ENCODE measurements around the gene PLOD1.

PLOD1 gene

DNA sequence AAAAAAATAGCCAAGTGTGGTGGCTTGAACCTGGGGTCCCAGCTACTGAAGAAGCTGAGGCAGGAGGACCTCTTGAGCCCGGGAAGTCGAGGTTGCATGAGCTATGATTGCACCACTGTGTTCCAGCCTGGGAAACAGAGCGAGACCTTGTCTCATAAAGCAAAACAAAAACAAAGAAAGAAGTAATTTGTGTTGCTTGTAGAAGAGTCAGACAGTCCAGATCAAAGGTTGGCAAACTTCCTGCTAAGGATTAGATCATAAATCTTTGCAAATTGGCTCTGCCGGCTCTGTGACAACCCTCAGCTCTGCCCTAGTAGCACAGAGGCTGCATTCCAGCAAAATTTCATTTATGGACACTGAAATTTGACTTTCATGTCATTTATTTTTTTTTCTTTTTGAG is 26.7 kb downstream of the PLOD1 start (continued):
- TF ChIP-seq, protein P1, sequence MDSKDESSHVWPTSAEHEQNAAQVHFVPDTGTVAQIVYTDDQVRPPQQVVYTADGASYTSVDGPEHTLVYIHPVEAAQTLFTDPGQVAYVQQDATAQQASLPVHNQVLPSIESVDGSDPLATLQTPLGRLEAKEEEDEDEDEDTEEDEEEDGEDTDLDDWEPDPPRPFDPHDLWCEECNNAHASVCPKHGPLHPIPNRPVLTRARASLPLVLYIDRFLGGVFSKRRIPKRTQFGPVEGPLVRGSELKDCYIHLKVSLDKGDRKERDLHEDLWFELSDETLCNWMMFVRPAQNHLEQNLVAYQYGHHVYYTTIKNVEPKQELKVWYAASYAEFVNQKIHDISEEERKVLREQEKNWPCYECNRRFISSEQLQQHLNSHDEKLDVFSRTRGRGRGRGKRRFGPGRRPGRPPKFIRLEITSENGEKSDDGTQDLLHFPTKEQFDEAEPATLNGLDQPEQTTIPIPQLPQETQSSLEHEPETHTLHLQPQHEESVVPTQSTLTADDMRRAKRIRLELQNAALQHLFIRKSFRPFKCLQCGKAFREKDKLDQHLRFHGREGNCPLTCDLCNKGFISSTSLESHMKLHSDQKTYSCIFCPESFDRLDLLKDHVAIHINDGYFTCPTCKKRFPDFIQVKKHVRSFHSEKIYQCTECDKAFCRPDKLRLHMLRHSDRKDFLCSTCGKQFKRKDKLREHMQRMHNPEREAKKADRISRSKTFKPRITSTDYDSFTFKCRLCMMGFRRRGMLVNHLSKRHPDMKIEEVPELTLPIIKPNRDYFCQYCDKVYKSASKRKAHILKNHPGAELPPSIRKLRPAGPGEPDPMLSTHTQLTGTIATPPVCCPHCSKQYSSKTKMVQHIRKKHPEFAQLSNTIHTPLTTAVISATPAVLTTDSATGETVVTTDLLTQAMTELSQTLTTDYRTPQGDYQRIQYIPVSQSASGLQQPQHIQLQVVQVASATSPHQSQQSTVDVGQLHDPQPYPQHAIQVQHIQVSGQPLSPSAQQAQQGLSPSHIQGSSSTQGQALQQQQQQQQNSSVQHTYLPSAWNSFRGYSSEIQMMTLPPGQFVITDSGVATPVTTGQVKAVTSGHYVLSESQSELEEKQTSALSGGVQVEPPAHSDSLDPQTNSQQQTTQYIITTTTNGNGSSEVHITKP (tag by site-specific recombination; IDR thresholded peaks at IDR 0.05) = peak; percentile 33; the same call in 1 of the 2 replicates
- TF ChIP-seq ZNF629 (tag by site-specific recombination; IDR thresholded peaks at IDR 0.05) = peak; percentile 54; the same call in 1 of the 2 replicates
- TF ChIP-seq, protein P2, sequence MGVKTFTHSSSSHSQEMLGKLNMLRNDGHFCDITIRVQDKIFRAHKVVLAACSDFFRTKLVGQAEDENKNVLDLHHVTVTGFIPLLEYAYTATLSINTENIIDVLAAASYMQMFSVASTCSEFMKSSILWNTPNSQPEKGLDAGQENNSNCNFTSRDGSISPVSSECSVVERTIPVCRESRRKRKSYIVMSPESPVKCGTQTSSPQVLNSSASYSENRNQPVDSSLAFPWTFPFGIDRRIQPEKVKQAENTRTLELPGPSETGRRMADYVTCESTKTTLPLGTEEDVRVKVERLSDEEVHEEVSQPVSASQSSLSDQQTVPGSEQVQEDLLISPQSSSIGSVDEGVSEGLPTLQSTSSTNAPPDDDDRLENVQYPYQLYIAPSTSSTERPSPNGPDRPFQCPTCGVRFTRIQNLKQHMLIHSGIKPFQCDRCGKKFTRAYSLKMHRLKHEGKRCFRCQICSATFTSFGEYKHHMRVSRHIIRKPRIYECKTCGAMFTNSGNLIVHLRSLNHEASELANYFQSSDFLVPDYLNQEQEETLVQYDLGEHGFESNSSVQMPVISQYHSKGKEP (tag by site-specific recombination; IDR thresholded peaks at IDR 0.05) = peak; percentile 47; the same call in 1 of the 2 replicates
- no peak for TF ChIP-seq ZNF585B (tag by site-specific recombination; IDR thresholded peaks at IDR 0.05)
- peak; percentile 98 for TF ChIP-seq TCF7L2 (IDR thresholded peaks at IDR 0.05; ENCODE audit: borderline replicate concordance, low read depth, low read length)
- TF ChIP-seq ZNF571 (tag by site-specific recombination; IDR thresholded peaks at IDR 0.05) = no peak
- peak; percentile 84; the same call in 1 of the 2 replicates for TF ChIP-seq BCL11A (tag by site-specific recombination; IDR thresholded peaks at IDR 0.05; ENCODE audit: low read depth)
- peak; percentile 38; the same call in 1 of the 2 replicates for TF ChIP-seq MEIS1 (CRISPR knock-in tag; IDR thresholded peaks at IDR 0.05; ENCODE audit: borderline replicate concordance)
- TF ChIP-seq, protein P3, sequence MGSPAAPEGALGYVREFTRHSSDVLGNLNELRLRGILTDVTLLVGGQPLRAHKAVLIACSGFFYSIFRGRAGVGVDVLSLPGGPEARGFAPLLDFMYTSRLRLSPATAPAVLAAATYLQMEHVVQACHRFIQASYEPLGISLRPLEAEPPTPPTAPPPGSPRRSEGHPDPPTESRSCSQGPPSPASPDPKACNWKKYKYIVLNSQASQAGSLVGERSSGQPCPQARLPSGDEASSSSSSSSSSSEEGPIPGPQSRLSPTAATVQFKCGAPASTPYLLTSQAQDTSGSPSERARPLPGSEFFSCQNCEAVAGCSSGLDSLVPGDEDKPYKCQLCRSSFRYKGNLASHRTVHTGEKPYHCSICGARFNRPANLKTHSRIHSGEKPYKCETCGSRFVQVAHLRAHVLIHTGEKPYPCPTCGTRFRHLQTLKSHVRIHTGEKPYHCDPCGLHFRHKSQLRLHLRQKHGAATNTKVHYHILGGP (tag by site-specific recombination; IDR thresholded peaks at IDR 0.05) = peak; percentile 53; the same call in 1 of the 2 replicates
- TF ChIP-seq, protein P4, sequence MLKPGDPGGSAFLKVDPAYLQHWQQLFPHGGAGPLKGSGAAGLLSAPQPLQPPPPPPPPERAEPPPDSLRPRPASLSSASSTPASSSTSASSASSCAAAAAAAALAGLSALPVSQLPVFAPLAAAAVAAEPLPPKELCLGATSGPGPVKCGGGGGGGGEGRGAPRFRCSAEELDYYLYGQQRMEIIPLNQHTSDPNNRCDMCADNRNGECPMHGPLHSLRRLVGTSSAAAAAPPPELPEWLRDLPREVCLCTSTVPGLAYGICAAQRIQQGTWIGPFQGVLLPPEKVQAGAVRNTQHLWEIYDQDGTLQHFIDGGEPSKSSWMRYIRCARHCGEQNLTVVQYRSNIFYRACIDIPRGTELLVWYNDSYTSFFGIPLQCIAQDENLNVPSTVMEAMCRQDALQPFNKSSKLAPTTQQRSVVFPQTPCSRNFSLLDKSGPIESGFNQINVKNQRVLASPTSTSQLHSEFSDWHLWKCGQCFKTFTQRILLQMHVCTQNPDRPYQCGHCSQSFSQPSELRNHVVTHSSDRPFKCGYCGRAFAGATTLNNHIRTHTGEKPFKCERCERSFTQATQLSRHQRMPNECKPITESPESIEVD (tag by site-specific recombination; IDR thresholded peaks at IDR 0.05) = peak; percentile 86
- TF ChIP-seq ZNF394 (tag by site-specific recombination; IDR thresholded peaks at IDR 0.05; ENCODE audit: borderline replicate concordance) = peak; percentile 40; the same call in 1 of the 2 replicates
- peak; percentile 77 for TF ChIP-seq ZNF843 (tag by site-specific recombination; IDR thresholded peaks at IDR 0.05)
- TF ChIP-seq ZEB2 (tag by site-specific recombination; IDR thresholded peaks at IDR 0.05) = peak; percentile 40; the same call in 1 of the 2 replicates
- TF ChIP-seq ZFP69B (tag by site-specific recombination; IDR thresholded peaks at IDR 0.05) = 0 out of 2 replicates have a peak, but pooled peaks have one; percentile 30
- TF ChIP-seq ZNF660 (tag by site-specific recombination; IDR thresholded peaks at IDR 0.05) = no peak
- 0 out of 2 replicates have a peak, but pooled peaks have one; percentile 54 for TF ChIP-seq ZNF24 (tag by site-specific recombination; IDR thresholded peaks at IDR 0.05)
- no peak for TF ChIP-seq MZF1 (tag by site-specific recombination; IDR thresholded peaks at IDR 0.05; ENCODE audit: borderline replicate concordance)
- peak; percentile 73 for TF ChIP-seq FEZF1 (tag by site-specific recombination; IDR thresholded peaks at IDR 0.05)
- TF ChIP-seq, protein P5, sequence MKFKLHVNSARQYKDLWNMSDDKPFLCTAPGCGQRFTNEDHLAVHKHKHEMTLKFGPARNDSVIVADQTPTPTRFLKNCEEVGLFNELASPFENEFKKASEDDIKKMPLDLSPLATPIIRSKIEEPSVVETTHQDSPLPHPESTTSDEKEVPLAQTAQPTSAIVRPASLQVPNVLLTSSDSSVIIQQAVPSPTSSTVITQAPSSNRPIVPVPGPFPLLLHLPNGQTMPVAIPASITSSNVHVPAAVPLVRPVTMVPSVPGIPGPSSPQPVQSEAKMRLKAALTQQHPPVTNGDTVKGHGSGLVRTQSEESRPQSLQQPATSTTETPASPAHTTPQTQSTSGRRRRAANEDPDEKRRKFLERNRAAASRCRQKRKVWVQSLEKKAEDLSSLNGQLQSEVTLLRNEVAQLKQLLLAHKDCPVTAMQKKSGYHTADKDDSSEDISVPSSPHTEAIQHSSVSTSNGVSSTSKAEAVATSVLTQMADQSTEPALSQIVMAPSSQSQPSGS (tag by site-specific recombination; IDR thresholded peaks at IDR 0.05; ENCODE audit: low read depth) = no peak
- no peak for TF ChIP-seq ZNF426 (tag by site-specific recombination; IDR thresholded peaks at IDR 0.05)
- TF ChIP-seq TRIM28 (IDR thresholded peaks at IDR 0.05; ENCODE audit: borderline replicate concordance, low read length) = no peak
- TF ChIP-seq EGR2 (tag by site-specific recombination; IDR thresholded peaks at IDR 0.05; ENCODE audit: low read depth) = no peak
- TF ChIP-seq GFI1B (tag by site-specific recombination; IDR thresholded peaks at IDR 0.05) = no peak
- no peak for TF ChIP-seq ZNF626 (tag by site-specific recombination; IDR thresholded peaks at IDR 0.05)
